ENCODE data around the gene SGIP1.
"Not testable (repeated sequence)": the region's sequence is repeated elsewhere in the genome, so short reads cannot be mapped to it uniquely, and the experiment has no call there.

The SGIP1 gene

GRCh38 chr1:66787641-66788040, 253.7 kb downstream of the SGIP1 start:
- Histone ChIP-seq H2BK12ac (ENCODE audit: low read length) (no peak overlapping the region), H3K9ac (ENCODE audit: low read length) (no peak overlapping the region), H3K18ac (ENCODE audit: low read length) (no peak overlapping the region), H3K79me1 (ENCODE audit: low read length) (no peaks in the 10 kb centered on the region), H3K27ac (ENCODE audit: low read depth, low read length) (no peak overlapping the region), H3K4ac (ENCODE audit: low read depth, low read length) (no peak overlapping the region), H3K4me1 (ENCODE audit: control insufficient read depth in 1 of 2, insufficient read depth in 2 of 2, low read length in 2 of 2) (no peaks in the 10 kb centered on the region), H4K12ac (ENCODE audit: low read depth, low read length) (no peak overlapping the region), H2AK5ac (ENCODE audit: low read length) (no peak overlapping the region), H3K36me3 (ENCODE audit: control insufficient read depth in 1 of 2, insufficient read depth in 2 of 2, low read length in 2 of 2) (no peaks in the 10 kb centered on the region), H3K23ac (ENCODE audit: low read length) (no peak overlapping the region), H2AFZ (ENCODE audit: insufficient read depth, low read length, poor library complexity) (no peak overlapping the region), H3K27me3 (ENCODE audit: insufficient read depth, low read length) (no peaks in the 10 kb centered on the region), H3K4me2 (ENCODE audit: low read length) (no peak overlapping the region), H2BK120ac (ENCODE audit: insufficient read depth, low read length, poor library complexity) (no peak overlapping the region), H3K14ac (ENCODE audit: low read length) (no peak overlapping the region), H2BK5ac (ENCODE audit: low read depth, low read length, poor library complexity) (no peak overlapping the region), H3K79me2 (ENCODE audit: control insufficient read depth, insufficient read depth, low read length, poor library complexity) (no peaks in the 10 kb centered on the region), H4K8ac (ENCODE audit: low read depth, low read length) (no peak overlapping the region), H3K9me3 (ENCODE audit: insufficient read depth, low read depth, low read length) (no peaks in the 10 kb centered on the region), H4K91ac (ENCODE audit: low read depth, low read length) (no peak overlapping the region), H3K4me3 (ENCODE audit: low read depth, low read length) (no peak overlapping the region)
- no peak for DNase-seq
- WGBS (ENCODE audit: extremely low coverage, insufficient coverage, insufficient read length): no CpG with 5 or more reads among the region's 4 CpGs

DNA sequence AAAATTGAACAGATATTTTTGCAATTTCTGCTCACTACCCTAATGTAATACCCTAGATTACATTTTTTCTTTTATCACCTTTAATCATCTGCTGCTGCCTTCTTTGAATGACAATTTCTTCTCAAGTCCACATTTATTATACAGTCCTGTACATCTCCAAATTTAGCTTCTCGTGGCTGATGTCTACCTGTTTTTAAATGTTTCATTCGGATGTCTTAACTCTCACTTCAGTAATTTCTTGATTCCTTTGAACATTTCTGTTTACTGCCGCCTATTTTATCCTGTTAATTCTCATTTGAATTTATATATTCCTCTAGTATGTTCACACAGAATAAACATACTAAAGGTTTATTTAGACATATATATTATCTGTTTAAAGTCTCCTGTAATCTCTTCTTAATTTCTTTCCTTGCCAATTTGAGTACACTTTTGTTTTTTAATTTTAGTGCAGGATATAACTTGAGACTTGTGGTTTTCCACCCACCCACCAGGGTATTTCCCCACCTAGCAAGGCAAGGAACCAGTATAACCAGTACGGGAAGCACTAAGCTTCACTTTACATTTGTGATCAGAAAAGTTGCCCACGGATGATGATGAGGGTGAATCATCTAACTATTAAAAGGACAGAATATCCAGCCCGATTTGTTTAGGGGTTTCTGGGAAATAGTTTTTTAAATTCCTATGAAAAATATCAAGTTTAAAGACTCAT, 254.4 kb downstream of the SGIP1 start:
- no peak overlapping the region for H4K8ac ChIP-seq (ENCODE audit: low read depth, low read length)
- no peak overlapping the region for H3K4me3 ChIP-seq (ENCODE audit: low read depth, low read length)
- no peak overlapping the region for H3K9ac ChIP-seq (ENCODE audit: low read length)
- H3K18ac ChIP-seq (ENCODE audit: low read length): no peak overlapping the region
- DNase-seq: peak in 1 of 2 donors; percentile 16
- no peak overlapping the region for H3K27ac ChIP-seq (ENCODE audit: low read depth, low read length)
- no peak overlapping the region for H4K91ac ChIP-seq (ENCODE audit: low read depth, low read length)
- H2AFZ ChIP-seq (ENCODE audit: insufficient read depth, low read length, poor library complexity): no peak overlapping the region
- H2BK12ac ChIP-seq (ENCODE audit: low read length): no peak overlapping the region
- no peak overlapping the region for H2BK5ac ChIP-seq (ENCODE audit: low read depth, low read length, poor library complexity)
- no peaks in the 10 kb centered on the region for H3K4me1 ChIP-seq (ENCODE audit: control insufficient read depth in 1 of 2, insufficient read depth in 2 of 2, low read length in 2 of 2)
- H3K14ac ChIP-seq (ENCODE audit: low read length): no peak overlapping the region
- no CpG with 5 or more reads among the region's 6 CpGs for WGBS (ENCODE audit: extremely low coverage, insufficient coverage, insufficient read length)
- H3K4ac ChIP-seq (ENCODE audit: low read depth, low read length): no peak overlapping the region
- no peak overlapping the region for H3K4me2 ChIP-seq (ENCODE audit: low read length)
- no peak overlapping the region for H2BK120ac ChIP-seq (ENCODE audit: insufficient read depth, low read length, poor library complexity)
- no peaks in the 10 kb centered on the region for H3K36me3 ChIP-seq (ENCODE audit: control insufficient read depth in 1 of 2, insufficient read depth in 2 of 2, low read length in 2 of 2)
- H3K23ac ChIP-seq (ENCODE audit: low read length): no peak overlapping the region
- no peaks in the 10 kb centered on the region for H3K79me2 ChIP-seq (ENCODE audit: control insufficient read depth, insufficient read depth, low read length, poor library complexity)
- H3K27me3 ChIP-seq (ENCODE audit: insufficient read depth, low read length): no peaks in the 10 kb centered on the region
- H4K12ac ChIP-seq (ENCODE audit: low read depth, low read length): no peak overlapping the region
- H3K9me3 ChIP-seq (ENCODE audit: insufficient read depth, low read depth, low read length): no peaks in the 10 kb centered on the region
- H3K79me1 ChIP-seq (ENCODE audit: low read length): no peaks in the 10 kb centered on the region
- no peak overlapping the region for H2AK5ac ChIP-seq (ENCODE audit: low read length)

- no peak overlapping the region for H4K91ac ChIP-seq (ENCODE audit: low read depth, low read length)
- no peaks in the 10 kb centered on the region for H3K79me1 ChIP-seq (ENCODE audit: low read length)
- H3K79me2 ChIP-seq (ENCODE audit: control insufficient read depth, insufficient read depth, low read length, poor library complexity): no peaks in the 10 kb centered on the region
- no peaks in the 10 kb centered on the region for H3K4me1 ChIP-seq (ENCODE audit: control insufficient read depth in 1 of 2, insufficient read depth in 2 of 2, low read length in 2 of 2)
- no peak overlapping the region for H3K27ac ChIP-seq (ENCODE audit: low read depth, low read length)
- H3K18ac ChIP-seq (ENCODE audit: low read length): no peak overlapping the region
- no peak overlapping the region for H2AK5ac ChIP-seq (ENCODE audit: low read length)
- no peak overlapping the region for H4K8ac ChIP-seq (ENCODE audit: low read depth, low read length)
- H3K4ac ChIP-seq (ENCODE audit: low read depth, low read length): no peak overlapping the region
- H3K23ac ChIP-seq (ENCODE audit: low read length): no peak overlapping the region
- H3K9ac ChIP-seq (ENCODE audit: low read length): no peak overlapping the region
- no peak overlapping the region for H3K14ac ChIP-seq (ENCODE audit: low read length)
- WGBS (ENCODE audit: extremely low coverage, insufficient coverage, insufficient read length): no CpG with 5 or more reads among the region's 5 CpGs
- H3K36me3 ChIP-seq (ENCODE audit: control insufficient read depth in 1 of 2, insufficient read depth in 2 of 2, low read length in 2 of 2): no peaks in the 10 kb centered on the region
- no peak overlapping the region for H4K12ac ChIP-seq (ENCODE audit: low read depth, low read length)
- no peak overlapping the region for H3K4me2 ChIP-seq (ENCODE audit: low read length)
- DNase-seq: peak in 1 of 2 donors; percentile 15
- H2BK5ac ChIP-seq (ENCODE audit: low read depth, low read length, poor library complexity): no peak overlapping the region
- no peak overlapping the region for H3K4me3 ChIP-seq (ENCODE audit: low read depth, low read length)
- no peaks in the 10 kb centered on the region for H3K27me3 ChIP-seq (ENCODE audit: insufficient read depth, low read length)
- no peak overlapping the region for H2AFZ ChIP-seq (ENCODE audit: insufficient read depth, low read length, poor library complexity)
- H3K9me3 ChIP-seq (ENCODE audit: insufficient read depth, low read depth, low read length): no peaks in the 10 kb centered on the region
- no peak overlapping the region for H2BK120ac ChIP-seq (ENCODE audit: insufficient read depth, low read length, poor library complexity)
- no peak overlapping the region for H2BK12ac ChIP-seq (ENCODE audit: low read length)
Measured at GRCh38 chr1:66791621-66792610, 258.0 kb downstream of the SGIP1 start.

GRCh38 chr1:66795839-66796238, 261.9 kb downstream of the SGIP1 start:
- H4K8ac ChIP-seq (ENCODE audit: low read depth, low read length); H2BK12ac ChIP-seq (ENCODE audit: low read length); H2BK5ac ChIP-seq (ENCODE audit: low read depth, low read length, poor library complexity); H2AK5ac ChIP-seq (ENCODE audit: low read length); H2AFZ ChIP-seq (ENCODE audit: insufficient read depth, low read length, poor library complexity); H2BK120ac ChIP-seq (ENCODE audit: insufficient read depth, low read length, poor library complexity); H3K18ac ChIP-seq (ENCODE audit: low read length); H3K27me3 ChIP-seq (ENCODE audit: insufficient read depth, low read length); DNase-seq; H3K4ac ChIP-seq (ENCODE audit: low read depth, low read length); H4K12ac ChIP-seq (ENCODE audit: low read depth, low read length); H3K4me1 ChIP-seq (ENCODE audit: control insufficient read depth in 1 of 2, insufficient read depth in 2 of 2, low read length in 2 of 2); H3K4me2 ChIP-seq (ENCODE audit: low read length); H3K4me3 ChIP-seq (ENCODE audit: low read depth, low read length); H3K36me3 ChIP-seq (ENCODE audit: control insufficient read depth in 1 of 2, insufficient read depth in 2 of 2, low read length in 2 of 2); H4K91ac ChIP-seq (ENCODE audit: low read depth, low read length); H3K27ac ChIP-seq (ENCODE audit: low read depth, low read length); H3K9me3 ChIP-seq (ENCODE audit: insufficient read depth, low read depth, low read length); H3K23ac ChIP-seq (ENCODE audit: low read length); H3K79me2 ChIP-seq (ENCODE audit: control insufficient read depth, insufficient read depth, low read length, poor library complexity); H3K14ac ChIP-seq (ENCODE audit: low read length); H3K9ac ChIP-seq (ENCODE audit: low read length); H3K79me1 ChIP-seq (ENCODE audit: low read length): not testable (repeated sequence)
- no CpG with 5 or more reads among the region's 2 CpGs for WGBS (ENCODE audit: extremely low coverage, insufficient coverage, insufficient read length)

Measured in trophoblast cell (in vitro differentiated cells and primary cell).